Measurements from ENCODE around the gene SCG5.
"Not testable (repeated sequence)": the region's sequence is repeated elsewhere in the genome, so short reads cannot be mapped to it uniquely, and the experiment has no call there.

The SCG5 gene

GRCh38 chr15:32641517-32642059 lies at the start of gene SCG5:
Gene SCG5, plus strand, starts transcription at chr15:32641710. Its CDS starts 1,883 bp downstream, at chr15:32643593.
- FAIRE-seq, result no peak

GRCh38 chr15:32593151-32593550 lies 48.4 kb upstream of the SCG5 start, which contains the start of gene GOLGA8N:
Gene GOLGA8N, plus strand, starts transcription at chr15:32593456.
- not testable (repeated sequence) for FAIRE-seq; DNase-seq (ENCODE audit: insufficient read length, low spot score)

More at GRCh38 chr15:32641517-32642059, at the start of gene SCG5:
- DNase-seq (ENCODE audit: insufficient read length, low spot score), result no peak

- not testable (repeated sequence) for FAIRE-seq; DNase-seq (ENCODE audit: insufficient read length, low spot score)
Observed at GRCh38 chr15:32609518-32609917, 32.0 kb upstream of the SCG5 start.

- DNase-seq (ENCODE audit: insufficient read length, low spot score), result not testable (repeated sequence)
Observed at GRCh38 chr15:32610719-32611118, 30.8 kb upstream of the SCG5 start.

GRCh38 chr15:32614712-32615050 lies 26.8 kb upstream of the SCG5 start:
- not testable (repeated sequence) for DNase-seq (ENCODE audit: insufficient read length, low spot score); FAIRE-seq

More at GRCh38 chr15:32610719-32611118, 30.8 kb upstream of the SCG5 start:
- FAIRE-seq, result not testable (repeated sequence)

- FAIRE-seq, result not testable (repeated sequence)
- peak; percentile 56 for DNase-seq (ENCODE audit: insufficient read length, low spot score)
Observed at GRCh38 chr15:32615051-32615870, 26.2 kb upstream of the SCG5 start, which contains the start of gene ARHGAP11A. Gene ARHGAP11A, plus strand, starts transcription at chr15:32615504. Its CDS starts 708 bp downstream, at chr15:32616212.

- DNase-seq (ENCODE audit: insufficient read length, low spot score); FAIRE-seq: not testable (repeated sequence)
Observed at GRCh38 chr15:32615871-32616426, 25.6 kb upstream of the SCG5 start.

GRCh38 chr15:32636410-32636809 lies 5.1 kb upstream of the SCG5 start:
- FAIRE-seq (no peak), DNase-seq (ENCODE audit: insufficient read length, low spot score) (no peak)

- no peak for FAIRE-seq
Observed at GRCh38 chr15:32636908-32637567, 4.5 kb upstream of the SCG5 start.

GRCh38 chr15:32637704-32638103 lies 3.8 kb upstream of the SCG5 start:
- FAIRE-seq, result no peak
- no peak for DNase-seq (ENCODE audit: insufficient read length, low spot score)

More at GRCh38 chr15:32636908-32637567, 4.5 kb upstream of the SCG5 start:
- DNase-seq (ENCODE audit: insufficient read length, low spot score), result no peak

GRCh38 chr15:32642667-32643435 lies 1.3 kb downstream of the SCG5 start:
- no peak for DNase-seq (ENCODE audit: insufficient read length, low spot score)
- FAIRE-seq, result no peak

- DNase-seq (ENCODE audit: insufficient read length, low spot score) (no peak), FAIRE-seq (no peak)
Observed at GRCh38 chr15:32643907-32644445, 2.5 kb downstream of the SCG5 start.

- FAIRE-seq, result no peak
- DNase-seq (ENCODE audit: insufficient read length, low spot score), result no peak
Observed at GRCh38 chr15:32646291-32646690, 4.8 kb downstream of the SCG5 start.

GRCh38 chr15:32649342-32649741 lies 7.8 kb downstream of the SCG5 start:
- no peak for DNase-seq (ENCODE audit: insufficient read length, low spot score)
- FAIRE-seq, result no peak

- DNase-seq (ENCODE audit: insufficient read length, low spot score) (peak; percentile 67), FAIRE-seq (no peak)
Observed at GRCh38 chr15:32651229-32651837, 9.8 kb downstream of the SCG5 start.

GRCh38 chr15:32652178-32652577 lies 10.7 kb downstream of the SCG5 start:
- FAIRE-seq, result no peak
- DNase-seq (ENCODE audit: insufficient read length, low spot score), result no peak

- FAIRE-seq (no peak), DNase-seq (ENCODE audit: insufficient read length, low spot score) (no peak)
Observed at GRCh38 chr15:32656091-32656490, 14.6 kb downstream of the SCG5 start.

GRCh38 chr15:32656496-32656895 lies 15.0 kb downstream of the SCG5 start:
- FAIRE-seq (no peak), DNase-seq (ENCODE audit: insufficient read length, low spot score) (no peak)

- FAIRE-seq, result no peak
- no peak for DNase-seq (ENCODE audit: insufficient read length, low spot score)
Observed at GRCh38 chr15:32657198-32657883, 15.8 kb downstream of the SCG5 start.

Data from HTR-8/SVneo (cell line).